Trophoblast cell (in vitro differentiated cells and primary cell): ENCODE measurements around the gene GPR25.
A peak's percentile ranks its signal among the peaks of the same experiment; 100 is the strongest.

Source experiments
- DNase-seq, 2 donors: peaks; one replicate each; pipeline ENCODE4 v3.0.0-alpha.2; 2016
- H2AFZ ChIP-seq: 2 replicates; pipeline ENCODE4 v1.6.1; 2013; ENCODE audit warnings: low read length, moderate library complexity, mild to moderate bottlenecking; ENCODE audit not compliant: insufficient read depth, poor library complexity
- H2AK5ac ChIP-seq: 2 replicates; pipeline ENCODE4 v1.6.1; 2013; ENCODE audit warnings: mild to moderate bottlenecking, low read length
- H2BK120ac ChIP-seq: 2 replicates; pipeline ENCODE4 v1.6.1; 2013; ENCODE audit warnings: low read length, mild to moderate bottlenecking, moderate library complexity; ENCODE audit not compliant: insufficient read depth, poor library complexity
- H2BK12ac ChIP-seq: 2 replicates; pipeline ENCODE4 v1.6.1; 2013; ENCODE audit warnings: mild to moderate bottlenecking, low read length, moderate library complexity
- H2BK5ac ChIP-seq: 2 replicates; pipeline ENCODE4 v1.6.1; 2013; ENCODE audit warnings: low read length, low read depth, moderate library complexity, mild to moderate bottlenecking; ENCODE audit not compliant: poor library complexity
- H3K14ac ChIP-seq: 2 replicates; pipeline ENCODE4 v1.6.1; 2013; ENCODE audit warnings: mild to moderate bottlenecking, low read length
- H3K18ac ChIP-seq: 2 replicates; pipeline ENCODE4 v1.6.1; 2013; ENCODE audit warnings: mild to moderate bottlenecking, low read length
- H3K23ac ChIP-seq: 2 replicates; pipeline ENCODE4 v1.6.1; 2013; ENCODE audit warnings: low read length
- H3K27ac ChIP-seq: 2 replicates; pipeline ENCODE4 v1.5.1; 2013; ENCODE audit warnings: low read depth, mild to moderate bottlenecking, inconsistent platforms, low read length, moderate library complexity
- H3K27me3 ChIP-seq: 2 replicates; pipeline ENCODE4 v1.6.1; 2013; ENCODE audit warnings: inconsistent platforms, mild to moderate bottlenecking, low read length, moderate library complexity; ENCODE audit not compliant: insufficient read depth
- H3K36me3 ChIP-seq, 2 experiments: 1 replicate in 1 of 2; 2 replicates in 1 of 2; pipeline ENCODE4 v1.6.1; 2013; ENCODE audit warnings: low read length in 2 of 2, mild to moderate bottlenecking in 2 of 2, moderate library complexity in 1 of 2; ENCODE audit not compliant: insufficient read depth in 2 of 2, control insufficient read depth in 1 of 2
- H3K4ac ChIP-seq: 2 replicates; pipeline ENCODE4 v1.6.1; 2013; ENCODE audit warnings: low read depth, mild to moderate bottlenecking, low read length, moderate library complexity
- H3K4me1 ChIP-seq, 2 experiments: 1 replicate in 1 of 2; 2 replicates in 1 of 2; pipeline ENCODE4 v1.6.1; 2013; ENCODE audit warnings: low read length in 2 of 2, mild to moderate bottlenecking in 2 of 2, moderate library complexity in 1 of 2; ENCODE audit not compliant: insufficient read depth in 2 of 2, control insufficient read depth in 1 of 2
- H3K4me2 ChIP-seq: 2 replicates; pipeline ENCODE4 v1.6.1; 2013; ENCODE audit warnings: inconsistent platforms, mild to moderate bottlenecking, low read length, moderate library complexity
- H3K4me3 ChIP-seq: 2 replicates; pipeline ENCODE4 v1.5.1; 2013; ENCODE audit warnings: mild to moderate bottlenecking, low read depth, low read length, inconsistent platforms
- H3K79me1 ChIP-seq: one replicate; pipeline ENCODE4 v1.6.1; 2013; ENCODE audit warnings: low read length
- H3K79me2 ChIP-seq: 2 replicates; pipeline ENCODE4 v1.6.1; 2013; ENCODE audit warnings: low read length, mild to moderate bottlenecking; ENCODE audit not compliant: control insufficient read depth, insufficient read depth, poor library complexity
- H3K9ac ChIP-seq: 2 replicates; pipeline ENCODE4 v1.6.1; 2013; ENCODE audit warnings: mild to moderate bottlenecking, low read length
- H3K9me3 ChIP-seq: 2 replicates; pipeline ENCODE4 v1.6.1; 2013; ENCODE audit warnings: low read depth, mild to moderate bottlenecking, control low read depth, inconsistent platforms, low read length; ENCODE audit not compliant: insufficient read depth
- H4K12ac ChIP-seq: 2 replicates; pipeline ENCODE4 v1.6.1; 2013; ENCODE audit warnings: low read depth, mild to moderate bottlenecking, low read length, moderate library complexity
- H4K8ac ChIP-seq: 2 replicates; pipeline ENCODE4 v1.6.1; 2013; ENCODE audit warnings: low read depth, mild to moderate bottlenecking, low read length, moderate library complexity
- H4K91ac ChIP-seq: one replicate; pipeline ENCODE4 v1.6.1; 2013; ENCODE audit warnings: low read depth, mild to moderate bottlenecking, low read length, moderate library complexity
- WGBS: extraction: QIAGEN DNeasy Blood & Tissue Kit; methylation state at CpG from one replicate; pipeline ENCODE4 v1.1.7; 2013; ENCODE audit warnings: missing lambda C conversion rate; ENCODE audit not compliant: insufficient read length, insufficient coverage; ENCODE audit errors: extremely low coverage; 5-methylcytosine and 5-hydroxymethylcytosine counted together

The GPR25 gene

GRCh38 chr1:200861937-200862647 is 10.7 kb upstream of the GPR25 start:
- Histone ChIP-seq H2BK5ac (no peak overlapping the region), H2AK5ac (no peak overlapping the region), H4K8ac (no peak overlapping the region), H3K79me1 (no peaks in the 10 kb centered on the region), H3K18ac (no peak overlapping the region), H3K4me1 (no peaks in the 10 kb centered on the region), H3K9me3 (no peaks in the 10 kb centered on the region), H3K14ac (no peak overlapping the region), H3K4me3 (no peak overlapping the region), H4K12ac (no peak overlapping the region), H3K79me2 (no peaks in the 10 kb centered on the region), H2BK12ac (no peak overlapping the region), H3K27me3 (no peaks in the 10 kb centered on the region), H3K36me3 (peaks cover 9% of the 10 kb centered on the region in 2 experiments), H3K27ac (no peak overlapping the region), H3K4me2 (no peak overlapping the region), H2BK120ac (no peak overlapping the region), H3K9ac (no peak overlapping the region), H2AFZ (no peak overlapping the region), H3K23ac (no peak overlapping the region), H3K4ac (no peak overlapping the region), H4K91ac (no peak overlapping the region)
- WGBS, result no CpG with 5 or more reads among the region's 2 CpGs
- peak in 1 of 2 donors; percentile 42 for DNase-seq

GRCh38 chr1:200862713-200863415 is 9.9 kb upstream of the GPR25 start:
- H2AK5ac ChIP-seq, result no peak overlapping the region
- no peak overlapping the region for H3K27ac ChIP-seq
- no peaks in the 10 kb centered on the region for H3K4me1 ChIP-seq
- no peak overlapping the region for H3K18ac ChIP-seq
- H3K9me3 ChIP-seq, result no peaks in the 10 kb centered on the region
- H2BK5ac ChIP-seq, result no peak overlapping the region
- no peak overlapping the region for H2BK12ac ChIP-seq
- no peak for DNase-seq
- peaks cover 9% of the 10 kb centered on the region in 2 experiments for H3K36me3 ChIP-seq
- no peak overlapping the region for H3K14ac ChIP-seq
- no CpG with 5 or more reads among the region's 9 CpGs for WGBS
- H3K79me1 ChIP-seq, result no peaks in the 10 kb centered on the region
- H2AFZ ChIP-seq, result no peak overlapping the region
- H3K4me3 ChIP-seq, result no peak overlapping the region
- no peak overlapping the region for H2BK120ac ChIP-seq
- H3K27me3 ChIP-seq, result no peaks in the 10 kb centered on the region
- H4K91ac ChIP-seq, result no peak overlapping the region
- H3K23ac ChIP-seq, result no peak overlapping the region
- H3K4ac ChIP-seq, result no peak overlapping the region
- H3K79me2 ChIP-seq, result no peaks in the 10 kb centered on the region
- H3K9ac ChIP-seq, result no peak overlapping the region
- no peak overlapping the region for H4K8ac ChIP-seq
- H4K12ac ChIP-seq, result no peak overlapping the region
- H3K4me2 ChIP-seq, result no peak overlapping the region

- Histone ChIP-seq H2BK120ac (no peak overlapping the region), H3K36me3 (peaks cover 9% of the 10 kb centered on the region in 2 experiments), H3K79me2 (no peaks in the 10 kb centered on the region), H3K27me3 (no peaks in the 10 kb centered on the region), H4K8ac (no peak overlapping the region), H3K79me1 (no peaks in the 10 kb centered on the region), H2AK5ac (no peak overlapping the region), H3K4me3 (no peak overlapping the region), H3K9ac (no peak overlapping the region), H4K12ac (no peak overlapping the region), H3K18ac (no peak overlapping the region), H3K14ac (no peak overlapping the region), H3K4ac (no peak overlapping the region), H3K4me1 (no peaks in the 10 kb centered on the region), H3K4me2 (no peak overlapping the region), H2BK12ac (no peak overlapping the region), H3K27ac (no peak overlapping the region), H3K23ac (no peak overlapping the region), H3K9me3 (no peaks in the 10 kb centered on the region), H2AFZ (no peak overlapping the region), H2BK5ac (no peak overlapping the region), H4K91ac (no peak overlapping the region)
- no CpG with 5 or more reads among the region's 3 CpGs for WGBS
- no peak for DNase-seq
Measured at GRCh38 chr1:200866116-200866515, 6.7 kb upstream of the GPR25 start.

DNA sequence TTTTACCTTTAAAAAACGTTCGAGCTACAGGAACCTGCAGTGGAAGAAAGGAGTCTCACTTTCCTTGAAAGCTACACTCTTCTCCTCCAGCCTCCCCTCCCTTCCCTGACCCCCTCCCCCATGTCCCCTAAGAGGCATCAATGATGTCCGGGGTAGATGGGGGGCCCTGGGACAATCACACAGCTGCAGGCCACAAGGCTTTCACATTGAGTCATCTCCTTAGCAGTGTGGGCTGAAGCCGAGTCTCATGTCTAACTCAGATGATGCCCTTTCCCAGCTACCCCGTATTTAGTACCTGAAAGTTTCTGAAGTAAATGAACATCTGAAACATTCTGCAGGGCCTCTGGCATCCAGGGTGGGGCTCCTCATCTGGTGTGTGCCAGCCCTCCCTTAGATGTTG is 6.3 kb upstream of the GPR25 start:
- WGBS, result no CpG with 5 or more reads among the region's 5 CpGs
- H2BK120ac ChIP-seq, result no peak overlapping the region
- H3K27ac ChIP-seq, result no peak overlapping the region
- no peaks in the 10 kb centered on the region for H3K4me1 ChIP-seq
- no peaks in the 10 kb centered on the region for H3K79me1 ChIP-seq
- no peak overlapping the region for H3K18ac ChIP-seq
- no peak overlapping the region for H3K14ac ChIP-seq
- no peak overlapping the region for H3K4me3 ChIP-seq
- H2AFZ ChIP-seq, result no peak overlapping the region
- no peak for DNase-seq
- H3K4ac ChIP-seq, result no peak overlapping the region
- H2BK5ac ChIP-seq, result no peak overlapping the region
- H3K79me2 ChIP-seq, result no peaks in the 10 kb centered on the region
- H2BK12ac ChIP-seq, result no peak overlapping the region
- H4K12ac ChIP-seq, result no peak overlapping the region
- no peak overlapping the region for H2AK5ac ChIP-seq
- H4K8ac ChIP-seq, result no peak overlapping the region
- H4K91ac ChIP-seq, result no peak overlapping the region
- no peak overlapping the region for H3K9ac ChIP-seq
- H3K4me2 ChIP-seq, result no peak overlapping the region
- H3K9me3 ChIP-seq, result no peaks in the 10 kb centered on the region
- H3K23ac ChIP-seq, result no peak overlapping the region
- H3K27me3 ChIP-seq, result no peaks in the 10 kb centered on the region
- peaks cover 9% of the 10 kb centered on the region in 2 experiments for H3K36me3 ChIP-seq
